HG02884 (cell line): ENCODE data around the gene AKAP7.
"Not testable (repeated sequence)": the region's sequence is repeated elsewhere in the genome, so short reads cannot be mapped to it uniquely, and the experiment has no call there.

Experiments
- ATAC-seq: cut with Tn5 transposase; IDR thresholded peaks from one replicate; pipeline ENCODE4 v1.9.1; 2021; ENCODE audit warnings: mild to moderate bottlenecking, moderate library complexity; ENCODE audit not compliant: unreplicated experiment

The AKAP7 gene

GRCh38 chr6:131250936-131251335 lies 115.7 kb downstream of the AKAP7 start:
- ATAC-seq: no peak

- ATAC-seq: no peak
Measured at GRCh38 chr6:131251590-131252199, 116.4 kb downstream of the AKAP7 start.

- ATAC-seq: no peak
Measured at GRCh38 chr6:131255434-131255833, 120.2 kb downstream of the AKAP7 start.

GRCh38 chr6:131255911-131256310 lies 120.6 kb downstream of the AKAP7 start:
- no peak for ATAC-seq

- ATAC-seq: no peak
Measured at GRCh38 chr6:131257104-131257503, 121.8 kb downstream of the AKAP7 start.

GRCh38 chr6:131258010-131258652 lies 122.9 kb downstream of the AKAP7 start:
- no peak for ATAC-seq

GRCh38 chr6:131258816-131259476 lies 123.7 kb downstream of the AKAP7 start:
- ATAC-seq: no peak

GRCh38 chr6:131260960-131261359 lies 125.7 kb downstream of the AKAP7 start:
- ATAC-seq: not testable (repeated sequence)

- ATAC-seq: no peak
Measured at GRCh38 chr6:131262060-131262459, 126.8 kb downstream of the AKAP7 start.

- ATAC-seq: no peak
Measured at GRCh38 chr6:131265939-131266338, 130.7 kb downstream of the AKAP7 start.

GRCh38 chr6:131268303-131268702 lies 133.0 kb downstream of the AKAP7 start:
- no peak for ATAC-seq

GRCh38 chr6:131269565-131270391 lies 134.5 kb downstream of the AKAP7 start:
- no peak for ATAC-seq

- ATAC-seq: no peak
Measured at GRCh38 chr6:131270534-131270933, 135.3 kb downstream of the AKAP7 start.

GRCh38 chr6:131275273-131275672 lies 140.0 kb downstream of the AKAP7 start:
- no peak for ATAC-seq

GRCh38 chr6:131277591-131277990 lies 142.3 kb downstream of the AKAP7 start:
- ATAC-seq: no peak

- no peak for ATAC-seq
Measured at GRCh38 chr6:131281471-131282270, 146.4 kb downstream of the AKAP7 start.

GRCh38 chr6:131282365-131282764 lies 147.1 kb downstream of the AKAP7 start:
- no peak for ATAC-seq

GRCh38 chr6:131283466-131284175 lies 148.4 kb downstream of the AKAP7 start:
- ATAC-seq: no peak

GRCh38 chr6:131285548-131285947 lies 150.3 kb downstream of the AKAP7 start:
- no peak for ATAC-seq

GRCh38 chr6:131286469-131287040 lies 151.3 kb downstream of the AKAP7 start:
- no peak for ATAC-seq
